Hematopoietic multipotent progenitor cell treated with erythropoietin and hydrocortisone succinate and interleukin-3 and kit ligand, for 6 days (in vitro differentiated cells): Measurements from ENCODE around the gene DHRS3.

Experiments
- DNase-seq: peaks from one replicate; pipeline ENCODE4 v3.0.0-alpha.2; 2015

Gene DHRS3

DNA sequence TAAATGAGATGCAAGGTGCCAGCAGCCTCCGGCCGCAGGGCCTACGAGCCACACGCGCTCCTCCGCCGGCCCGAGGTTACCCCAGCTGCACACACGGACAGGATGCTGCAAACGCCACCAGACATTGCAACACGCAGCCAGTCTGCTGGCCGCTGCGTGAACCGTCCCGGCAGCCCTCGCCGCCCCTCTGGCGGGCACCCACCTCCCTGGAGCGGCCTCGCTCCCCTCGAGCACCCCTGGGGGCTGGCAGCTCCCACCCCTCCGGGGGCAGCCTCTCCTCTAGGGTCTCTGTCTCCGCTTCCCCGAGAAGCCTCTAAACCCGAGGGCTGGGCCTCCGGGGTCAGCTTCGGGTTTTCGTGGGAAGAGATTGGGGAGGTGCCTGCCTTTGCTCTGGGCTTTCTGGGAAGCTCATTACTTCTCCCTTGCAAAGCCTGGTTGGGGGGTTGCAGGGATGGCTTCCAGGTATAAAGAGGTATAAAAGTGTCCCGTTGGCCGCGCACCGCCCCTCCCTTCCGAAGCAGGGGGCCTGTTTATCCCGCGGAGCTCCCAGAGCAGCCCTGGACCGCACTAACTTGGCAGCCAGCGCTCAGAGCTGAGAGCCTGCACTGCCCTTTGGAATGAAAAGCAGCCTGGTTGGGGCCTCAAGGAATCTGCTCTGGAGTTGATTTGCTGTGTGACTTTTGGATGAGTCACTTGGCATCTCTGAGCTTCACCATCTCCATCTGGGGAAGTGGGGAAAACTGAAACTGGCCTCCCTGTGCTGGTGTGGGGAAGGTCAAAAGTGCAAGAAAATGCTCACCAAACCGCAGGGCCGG lies 21.8 kb downstream of the DHRS3 start:
- DNase-seq = peak; percentile 47

- no peak for DNase-seq
Measured at GRCh38 chr1:12595757-12596006, 22.3 kb downstream of the DHRS3 start.

DNA sequence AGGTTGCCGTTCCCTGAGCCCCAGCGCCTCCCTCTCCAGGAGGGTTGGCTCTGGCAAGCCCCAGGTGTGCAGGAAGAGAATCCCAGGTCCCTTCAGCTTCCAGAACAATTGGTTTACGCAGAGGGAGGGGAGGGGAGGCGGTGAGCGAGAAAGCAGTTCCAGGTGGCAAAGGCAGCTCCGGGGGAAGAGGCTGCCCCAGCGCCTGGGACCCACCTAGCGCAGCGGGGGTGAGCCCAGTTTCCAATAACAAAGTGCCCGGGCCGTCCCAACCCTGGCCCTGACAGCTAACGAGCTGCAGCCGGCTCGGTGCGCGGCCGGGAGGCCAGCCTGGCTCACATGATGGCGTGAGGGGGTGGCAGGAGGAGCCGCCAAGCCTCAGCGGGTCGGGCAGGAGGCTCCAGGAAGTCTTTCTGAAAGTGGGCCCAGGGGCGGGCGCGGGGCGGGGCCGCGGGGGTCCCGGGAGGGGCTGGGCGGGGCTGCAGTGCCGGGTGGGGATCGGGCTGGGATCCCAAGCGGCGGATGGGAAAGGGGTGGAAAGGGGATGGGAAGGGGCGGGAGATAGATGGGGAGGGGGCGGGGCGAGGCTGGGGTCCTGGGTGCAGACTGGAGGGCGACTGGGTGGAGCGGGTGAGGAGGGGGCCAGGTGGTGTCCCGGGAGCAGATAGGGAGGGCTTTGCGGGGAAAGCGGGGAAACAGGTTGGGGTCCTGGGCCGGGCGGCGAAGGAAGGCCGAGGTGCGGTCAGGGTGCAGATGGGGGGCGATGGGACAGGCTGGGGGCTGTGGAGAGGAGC lies 22.8 kb downstream of the DHRS3 start:
- peak; percentile 12 for DNase-seq

DNA sequence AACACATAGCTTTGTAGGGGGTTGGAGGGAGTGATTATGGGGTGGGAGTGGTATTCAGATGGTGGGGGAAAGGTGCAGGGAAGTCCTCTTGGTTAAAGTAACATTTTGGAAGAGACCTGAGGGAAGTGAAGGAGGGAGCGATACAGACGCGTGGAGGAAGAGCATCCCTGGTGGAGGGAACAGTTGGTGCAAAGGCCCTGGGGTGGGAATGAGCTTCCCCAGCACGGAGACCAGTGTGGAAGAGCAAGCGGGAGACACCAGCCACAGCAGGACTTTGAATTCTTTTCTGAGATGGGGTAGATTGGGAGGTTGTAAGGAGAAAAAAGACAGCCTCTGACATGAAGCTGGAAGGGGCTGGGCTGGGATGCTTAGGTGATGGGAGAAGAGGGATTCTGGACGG lies 23.5 kb downstream of the DHRS3 start:
- DNase-seq = no peak

GRCh38 chr1:12593621-12594066 lies 24.4 kb downstream of the DHRS3 start:
- no peak for DNase-seq

DNA sequence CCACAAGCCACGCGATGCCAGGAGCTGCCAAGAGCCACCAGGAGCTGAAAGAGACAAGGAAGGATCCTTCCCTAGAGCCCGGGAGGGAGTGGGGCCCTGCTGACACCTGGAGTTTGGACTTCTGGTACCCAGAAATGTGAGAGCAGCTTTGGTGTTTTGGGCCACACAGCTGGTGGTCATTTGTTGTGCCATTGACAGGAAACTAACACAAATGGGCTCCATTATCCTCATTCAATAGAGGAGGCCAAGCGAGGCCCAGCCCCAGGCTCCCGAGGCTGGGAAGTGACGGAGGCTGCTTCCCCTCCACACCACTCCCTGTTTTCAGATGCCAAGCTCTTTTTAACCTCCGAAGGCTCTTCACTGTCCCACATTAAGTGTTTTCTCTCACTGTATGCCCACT lies 25.5 kb downstream of the DHRS3 start:
- DNase-seq = no peak

DNA sequence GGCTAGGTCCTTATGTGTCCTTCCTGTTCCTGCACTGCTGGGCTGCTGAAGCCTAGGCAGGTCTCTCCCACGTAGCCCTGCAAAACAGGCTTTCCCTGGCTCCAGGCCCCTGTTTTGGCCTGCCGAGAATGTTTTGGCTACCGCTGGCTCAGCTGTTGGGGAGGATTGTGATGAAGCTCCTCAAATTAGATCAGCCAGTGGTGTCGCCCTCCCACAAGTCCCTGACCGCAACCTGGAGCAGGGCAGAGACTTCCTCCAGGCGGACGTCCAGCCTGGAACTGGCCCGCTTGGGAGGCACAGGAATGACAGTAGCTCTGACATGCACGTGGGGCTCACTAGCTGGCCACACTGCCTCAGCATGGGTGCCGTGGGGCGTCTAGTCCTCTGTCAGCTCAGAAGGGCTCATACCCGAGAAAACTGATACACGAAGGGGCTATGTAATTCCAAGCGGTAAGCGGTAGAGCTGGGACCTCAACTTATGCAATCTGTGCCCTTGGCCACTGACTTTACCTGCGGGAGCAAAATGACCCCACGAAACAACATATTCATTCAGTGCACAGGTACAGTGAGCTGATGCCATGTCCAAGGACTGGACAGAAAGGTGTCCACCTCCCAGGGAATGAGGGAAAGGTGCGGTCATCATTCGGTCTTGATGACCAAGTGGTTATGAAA lies 26.6 kb downstream of the DHRS3 start:
- DNase-seq = no peak

DNA sequence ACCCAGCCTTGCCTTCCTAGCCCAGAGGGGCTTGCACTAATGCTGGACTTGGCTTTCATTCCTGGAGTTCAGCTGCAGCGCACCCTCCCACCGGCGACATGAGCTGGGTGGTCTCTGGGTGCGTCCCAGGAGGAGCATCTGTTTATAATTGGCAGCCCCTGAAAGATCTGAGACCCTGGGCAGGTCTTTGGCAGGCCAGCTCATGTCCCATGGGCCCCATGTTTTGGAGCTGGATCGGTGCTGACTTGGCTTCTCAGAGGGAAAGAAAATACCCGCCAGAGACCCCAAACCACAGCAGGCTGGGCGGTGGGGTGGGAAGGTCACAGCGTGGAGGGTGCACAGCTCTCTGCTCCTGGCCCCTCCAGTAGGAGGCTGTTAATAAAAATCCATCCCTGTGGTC lies 29.3 kb downstream of the DHRS3 start:
- no peak for DNase-seq

GRCh38 chr1:12587981-12588640 lies 29.9 kb downstream of the DHRS3 start:
- DNase-seq = no peak

- DNase-seq = no peak
Measured at GRCh38 chr1:12585951-12586942, 31.8 kb downstream of the DHRS3 start.

GRCh38 chr1:12585536-12585935 lies 32.5 kb downstream of the DHRS3 start:
- DNase-seq = no peak

GRCh38 chr1:12584900-12585525 lies 33.0 kb downstream of the DHRS3 start:
- no peak for DNase-seq

DNA sequence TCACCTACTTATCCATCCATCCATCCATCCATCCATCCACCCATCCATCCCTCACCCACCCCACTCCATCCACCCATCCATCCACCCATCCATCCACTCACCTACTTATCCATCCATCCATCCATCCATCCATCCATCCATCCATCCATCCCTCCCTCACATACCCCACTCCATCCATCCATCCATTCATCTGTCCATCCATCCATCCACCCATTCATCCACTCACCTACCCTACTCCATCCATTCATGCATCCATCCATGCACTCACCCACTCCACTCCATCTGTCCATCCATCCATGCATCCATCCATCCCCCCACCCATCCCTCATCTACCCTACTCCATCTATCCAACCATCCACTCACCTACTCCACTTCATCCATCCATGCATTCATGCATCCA lies 34.5 kb downstream of the DHRS3 start:
- DNase-seq = no peak

DNA sequence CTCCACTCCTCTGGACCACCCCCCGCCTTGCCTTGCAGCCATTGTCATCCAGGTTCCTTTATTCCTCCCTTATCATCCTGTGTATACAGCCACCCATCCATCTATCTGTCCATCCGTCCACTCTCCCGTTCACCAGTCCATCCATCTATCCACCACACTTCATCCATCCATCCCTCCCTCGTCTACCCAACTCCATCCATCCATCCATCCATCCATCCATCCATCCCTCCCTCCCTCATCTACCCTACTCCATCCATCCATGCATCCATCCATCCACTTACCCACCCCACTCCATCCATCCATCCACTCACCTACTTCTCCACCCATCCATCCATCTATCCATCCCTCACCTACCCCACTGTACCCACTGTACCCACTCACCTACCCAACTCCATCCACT lies 35.4 kb downstream of the DHRS3 start:
- no peak for DNase-seq

- no peak for DNase-seq
Measured at GRCh38 chr1:12581179-12581578, 36.8 kb downstream of the DHRS3 start.

- no peak for DNase-seq
Measured at GRCh38 chr1:12580054-12580887, 37.7 kb downstream of the DHRS3 start.

GRCh38 chr1:12578860-12579422 lies 39.1 kb downstream of the DHRS3 start:
- DNase-seq = no peak

GRCh38 chr1:12577020-12577419 lies 41.0 kb downstream of the DHRS3 start:
- no peak for DNase-seq

DNA sequence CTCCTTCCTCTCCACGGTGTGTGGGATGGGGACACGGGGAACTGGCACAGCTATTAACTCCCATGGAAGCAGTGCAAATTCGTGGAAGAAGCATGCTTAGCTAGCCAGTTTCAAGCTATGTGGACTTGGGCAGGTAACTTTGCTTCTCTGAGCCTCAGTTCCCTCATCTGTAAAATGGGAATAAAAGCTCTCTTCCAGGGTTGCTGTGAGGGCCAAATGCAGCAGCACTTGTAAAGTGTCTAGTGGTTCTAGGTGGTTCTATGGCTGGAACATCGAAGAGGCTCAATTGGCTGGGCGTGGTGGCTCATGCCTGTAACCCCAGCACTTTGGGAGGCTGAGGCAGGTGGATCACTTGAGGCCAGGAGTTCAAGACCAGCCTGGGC lies 43.3 kb downstream of the DHRS3 start:
- DNase-seq = no peak
